Activated CD8-positive, alpha-beta memory T cell treated with anti-CD3 and anti-CD28 coated beads for 24 hours (primary cell): Measurements from ENCODE around the gene C6orf118.

Experiments used
- DNase-seq: peaks from one replicate; pipeline ENCODE4 v3.0.0-alpha.2; 2020

C6orf118 gene

GRCh38 chr6:165308926-165309731, at the start of gene C6orf118:
Gene C6orf118, minus strand, starts transcription at chr6:165309605. Its CDS starts 19 bp downstream, at chr6:165309586.
- no peak for DNase-seq

DNA sequence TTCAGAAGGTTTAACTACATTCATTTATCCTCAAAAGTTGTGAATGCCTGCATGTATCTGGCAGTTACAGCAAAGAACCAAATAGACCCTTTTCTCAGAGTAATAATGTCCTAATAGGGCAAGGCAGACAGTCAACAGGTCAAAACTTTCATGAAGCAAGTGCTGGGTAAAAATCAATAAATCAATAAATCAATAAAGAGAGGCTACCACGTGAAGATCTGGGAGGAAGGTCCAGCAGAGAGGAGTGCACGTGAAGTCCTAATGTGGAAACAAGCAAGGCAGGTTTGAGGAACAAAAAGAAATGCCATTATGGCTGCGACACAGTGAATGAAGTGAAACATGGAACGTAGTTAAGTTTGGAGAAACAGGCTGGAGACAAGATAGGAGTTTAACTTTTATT, 36.3 kb upstream of the C6orf118 start:
- DNase-seq = no peak

DNA sequence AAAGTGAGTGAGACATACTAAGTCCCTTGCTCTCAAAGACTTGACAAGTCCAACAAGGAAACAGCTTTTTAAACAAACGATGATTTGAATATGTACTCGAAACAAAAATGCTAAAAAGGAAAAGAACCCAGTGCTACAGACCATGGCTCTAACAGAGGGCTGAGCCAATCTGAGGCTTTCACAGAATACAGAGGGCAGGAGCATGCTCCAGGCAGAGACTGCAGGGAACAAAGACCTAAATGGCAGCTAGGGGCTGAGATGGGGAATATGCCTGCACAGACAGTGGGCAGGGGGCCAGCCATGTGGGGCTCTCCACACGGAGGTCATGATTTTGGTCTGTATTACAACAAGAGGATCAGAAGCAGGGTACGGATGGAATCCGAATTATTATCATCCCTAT, 31.1 kb upstream of the C6orf118 start:
- DNase-seq = no peak

DNA sequence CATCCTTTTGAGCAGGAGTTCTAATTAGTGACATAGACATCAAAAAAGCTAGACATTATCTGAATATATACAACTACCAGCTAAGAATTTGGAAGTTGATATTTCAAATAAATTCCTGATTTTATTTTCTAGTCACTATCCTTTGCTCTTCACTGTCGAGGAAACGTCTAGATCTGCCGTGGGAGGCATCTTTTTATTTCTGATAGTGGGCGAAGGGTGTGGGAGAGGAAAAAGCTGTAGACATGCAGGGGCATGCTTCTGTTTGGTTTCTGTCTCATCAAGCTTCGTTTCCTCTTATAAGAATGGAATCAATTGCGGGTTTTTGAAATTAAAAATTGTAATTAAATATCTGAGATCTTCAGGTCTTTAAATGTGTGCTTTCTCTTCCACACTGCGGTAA, 16.2 kb upstream of the C6orf118 start:
- DNase-seq = no peak

DNA sequence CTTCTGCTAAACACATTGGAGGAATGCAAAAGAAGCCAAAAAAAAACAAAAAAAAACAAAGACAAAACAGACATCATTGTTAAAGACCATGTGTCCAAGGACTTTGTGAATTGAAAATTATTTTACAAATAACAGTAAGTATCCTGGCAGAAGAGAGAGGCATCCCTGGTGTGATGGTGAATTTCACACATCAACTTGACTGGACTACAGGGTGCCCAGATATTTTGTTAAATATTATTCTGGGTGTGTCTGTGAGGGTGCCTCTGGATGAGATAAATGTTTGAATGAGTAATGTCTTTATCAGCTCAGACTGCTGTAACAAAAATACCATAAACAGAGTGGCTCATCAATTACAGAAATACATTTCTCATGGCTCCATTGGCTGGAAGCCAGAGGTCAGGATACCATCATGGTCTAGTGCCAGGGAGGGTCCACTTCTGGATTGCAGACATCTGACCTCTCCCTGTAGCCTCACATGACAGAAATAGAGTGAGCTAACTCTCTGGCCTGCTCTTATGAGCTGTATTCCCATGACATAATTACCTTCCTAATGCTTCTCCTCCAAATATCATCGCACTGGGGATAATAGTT, 12.2 kb upstream of the C6orf118 start:
- DNase-seq = no peak

- no peak for DNase-seq
Observed at GRCh38 chr6:165321150-165321549, 11.7 kb upstream of the C6orf118 start.

DNA sequence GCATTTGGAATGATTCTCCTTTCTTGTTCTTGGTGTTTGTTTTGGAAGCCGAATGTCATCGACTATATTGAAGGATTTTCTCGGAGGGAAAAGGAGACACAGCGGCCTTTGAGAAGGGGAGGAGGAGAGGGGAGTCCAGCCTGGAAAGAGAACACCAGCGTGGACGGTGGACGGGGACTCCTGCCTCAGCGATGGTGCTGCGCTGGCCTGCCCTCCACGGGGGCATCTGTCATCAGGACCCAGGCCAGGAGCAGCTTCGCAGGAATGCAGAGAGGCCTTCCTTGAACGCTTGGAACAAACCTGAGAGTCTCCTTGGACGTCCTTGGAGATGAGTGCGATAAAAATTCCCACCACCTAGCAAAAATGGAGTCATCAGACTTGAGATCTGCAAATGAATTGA, 8.3 kb upstream of the C6orf118 start:
- no peak for DNase-seq

- no peak for DNase-seq
Observed at GRCh38 chr6:165306955-165307354, 2.5 kb downstream of the C6orf118 start.

DNA sequence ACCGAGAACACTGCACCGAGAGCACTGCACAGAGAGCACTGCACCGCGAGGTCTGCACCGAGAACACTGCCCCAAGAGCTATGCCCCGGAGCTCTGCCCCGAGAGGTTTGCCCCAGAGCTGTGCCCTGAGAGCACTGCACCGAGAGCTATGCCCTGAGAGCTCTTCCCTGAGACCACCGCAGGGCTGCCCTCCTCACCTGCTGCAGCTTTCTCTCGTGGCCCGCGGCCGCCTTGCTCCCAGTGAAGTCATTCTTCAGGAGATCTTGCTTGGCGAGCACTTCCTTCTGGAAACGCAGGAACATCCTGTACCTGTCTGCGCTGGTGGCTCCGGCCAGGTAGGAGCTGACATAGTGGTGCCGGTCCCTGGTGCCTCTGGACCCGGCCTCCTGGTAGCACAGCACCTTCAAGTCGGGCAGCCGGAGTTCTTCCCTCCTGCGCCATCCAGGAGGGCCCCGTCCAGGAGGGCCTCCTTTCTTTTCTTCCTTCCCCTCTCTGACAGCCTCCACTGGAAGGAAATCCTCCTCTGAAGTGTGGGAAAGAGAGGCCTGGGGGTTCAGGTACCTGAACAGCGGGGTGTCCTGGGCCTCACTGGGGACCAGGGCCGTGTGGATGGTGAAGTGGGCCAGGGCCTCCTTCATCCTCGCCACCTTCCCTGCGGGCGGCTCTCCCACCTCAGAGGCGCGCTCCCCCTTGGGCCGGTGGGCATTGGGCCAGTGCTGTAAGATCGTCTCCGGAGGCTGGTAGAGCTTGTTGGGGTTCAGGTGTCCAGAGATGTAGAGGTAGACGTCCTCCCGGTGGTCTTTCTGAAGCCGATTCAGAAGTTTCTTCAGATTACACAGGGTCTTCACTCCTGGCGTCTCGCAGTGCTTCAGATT, 7.8 kb downstream of the C6orf118 start:
- DNase-seq = no peak

DNA sequence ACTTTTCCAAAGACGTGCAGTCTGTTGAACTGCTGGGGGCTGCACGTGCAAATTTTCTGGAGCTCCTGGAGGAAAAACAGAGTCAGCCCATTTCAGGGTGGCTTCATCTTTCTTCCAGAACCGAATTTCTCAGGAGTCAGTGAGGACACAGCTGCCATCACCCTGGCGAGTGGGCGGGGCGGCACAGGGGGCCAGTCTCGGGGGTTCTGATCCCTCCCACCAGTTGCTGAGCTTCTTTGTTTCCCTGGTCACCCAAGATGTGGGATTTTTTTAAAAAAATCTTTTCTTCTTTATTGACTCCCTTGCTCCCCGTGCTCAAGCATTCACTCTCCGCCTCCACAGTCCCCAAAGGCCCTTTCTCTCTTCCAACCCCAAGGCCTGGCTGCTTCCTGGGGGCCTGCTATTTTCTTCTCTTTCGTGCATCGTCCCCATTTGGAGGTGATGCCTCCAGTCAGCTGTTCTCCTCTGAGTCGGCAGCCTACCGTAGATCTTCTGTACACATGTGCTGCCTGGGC, 8.9 kb downstream of the C6orf118 start:
- DNase-seq = no peak

- DNase-seq = no peak
Observed at GRCh38 chr6:165298875-165299274, 10.5 kb downstream of the C6orf118 start.

DNA sequence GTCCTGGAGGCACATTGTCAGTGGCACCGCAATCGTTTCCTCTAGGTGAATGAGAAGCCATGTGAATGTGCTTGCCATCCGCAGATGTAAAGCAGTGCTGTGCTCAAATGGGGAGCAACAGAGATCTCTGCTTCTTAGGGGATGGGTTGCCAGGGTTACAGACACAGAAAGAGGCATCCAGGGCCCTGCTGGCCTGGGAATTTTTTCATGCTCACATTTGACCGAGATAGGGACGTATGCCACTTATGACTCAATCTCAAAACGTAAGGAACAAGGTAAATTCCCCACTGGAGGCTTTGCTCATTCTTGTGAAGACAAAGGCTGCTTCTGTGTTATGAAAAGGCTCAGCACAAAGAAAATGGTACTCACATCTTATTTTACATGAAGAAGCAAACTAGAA, 11.0 kb downstream of the C6orf118 start:
- no peak for DNase-seq

- no peak for DNase-seq
Observed at GRCh38 chr6:165292657-165293056, 16.7 kb downstream of the C6orf118 start.

GRCh38 chr6:165274611-165275010, 34.8 kb downstream of the C6orf118 start:
- DNase-seq = no peak

DNA sequence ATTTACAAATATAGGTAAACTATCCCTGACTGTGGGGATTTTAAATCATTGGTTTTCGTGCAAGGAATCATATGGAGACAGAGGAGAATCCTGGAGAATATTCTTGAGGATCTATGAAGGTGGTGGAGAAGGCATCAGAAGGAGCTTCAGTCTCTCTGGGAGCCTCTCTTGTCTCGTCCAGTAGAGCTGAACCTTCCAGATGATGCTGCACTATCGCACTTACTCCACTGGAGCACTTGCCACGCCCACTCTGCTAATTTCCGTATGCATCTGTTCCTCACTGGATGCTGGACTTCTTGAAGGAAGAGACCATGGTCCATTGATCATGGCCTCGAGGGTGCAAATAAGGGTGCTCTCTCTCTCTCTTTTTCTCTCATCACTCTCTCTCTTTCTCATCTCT, 36.8 kb downstream of the C6orf118 start:
- DNase-seq = no peak

DNA sequence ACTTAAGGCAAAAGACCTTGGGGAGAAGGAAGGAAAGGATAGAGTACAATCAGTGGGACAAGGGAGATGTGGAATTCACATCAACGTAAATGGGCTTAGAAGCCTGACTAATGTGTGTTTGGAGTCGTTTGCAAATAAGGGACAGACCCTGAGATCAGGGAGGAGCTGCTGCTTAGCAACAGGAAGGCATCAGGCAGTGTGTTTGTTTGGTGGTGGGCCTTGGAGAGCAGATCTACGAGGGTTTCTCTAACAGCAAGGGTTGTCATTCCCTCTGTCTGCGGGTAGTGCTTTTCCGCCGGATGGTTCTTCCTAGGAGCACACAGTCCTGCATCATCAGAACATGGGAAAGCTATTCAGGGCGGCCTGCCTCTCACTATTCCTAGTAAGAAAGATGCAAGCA, 40.4 kb downstream of the C6orf118 start:
- DNase-seq = no peak

- DNase-seq = no peak
Observed at GRCh38 chr6:165266621-165267020, 42.8 kb downstream of the C6orf118 start.

GRCh38 chr6:165266191-165266590, 43.2 kb downstream of the C6orf118 start:
- no peak for DNase-seq

DNA sequence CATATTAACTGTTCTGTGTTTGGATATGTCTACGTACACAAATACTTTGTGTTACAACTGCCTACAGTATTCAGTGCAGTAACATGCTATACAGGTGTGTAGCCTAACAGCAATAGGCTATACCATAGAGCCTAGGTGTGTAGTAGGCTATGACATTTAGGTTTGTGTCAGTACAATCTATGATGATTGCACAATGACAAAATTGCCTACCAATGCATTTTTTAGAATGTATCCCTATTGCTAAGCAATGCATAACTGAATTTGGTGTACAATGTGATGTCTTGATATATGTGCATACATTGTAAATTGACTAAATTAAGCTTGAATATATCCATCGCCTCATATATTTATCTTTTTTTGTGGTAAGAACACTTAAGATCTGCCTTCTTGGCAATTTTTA, 48.9 kb downstream of the C6orf118 start:
- no peak for DNase-seq

GRCh38 chr6:165249808-165250207, 59.6 kb downstream of the C6orf118 start:
- no peak for DNase-seq

- no peak for DNase-seq
Observed at GRCh38 chr6:165245701-165246100, 63.7 kb downstream of the C6orf118 start.

GRCh38 chr6:165245287-165245686, 64.1 kb downstream of the C6orf118 start:
- no peak for DNase-seq

- no peak for DNase-seq
Observed at GRCh38 chr6:165244524-165245247, 64.7 kb downstream of the C6orf118 start.
